SU-DHL-6 (cell line): ENCODE results near the gene NKPD1.

ENCODE experiments used
- EZH2phosphoT487 ChIP-seq: fragments of 200-600 bp; sonication (generic), shearing (Covaris generic); conservative IDR thresholded peaks from 2 replicates; pipeline ENCODE4 v1.6.1; 2018; ENCODE audit warnings: mild to moderate bottlenecking, antibody characterized with exemption, low read length, moderate library complexity, mixed read lengths
- TF ChIP-seq, protein P1 (sequence below): fragments of 200-600 bp; sonication (generic); IDR thresholded peaks from one replicate; pipeline ENCODE4 v1.5.1; 2017; ENCODE audit warnings: antibody characterized with exemption, mild to moderate bottlenecking, low read length, moderate library complexity; ENCODE audit not compliant: insufficient read depth, poor library complexity, severe bottlenecking

DNA sequence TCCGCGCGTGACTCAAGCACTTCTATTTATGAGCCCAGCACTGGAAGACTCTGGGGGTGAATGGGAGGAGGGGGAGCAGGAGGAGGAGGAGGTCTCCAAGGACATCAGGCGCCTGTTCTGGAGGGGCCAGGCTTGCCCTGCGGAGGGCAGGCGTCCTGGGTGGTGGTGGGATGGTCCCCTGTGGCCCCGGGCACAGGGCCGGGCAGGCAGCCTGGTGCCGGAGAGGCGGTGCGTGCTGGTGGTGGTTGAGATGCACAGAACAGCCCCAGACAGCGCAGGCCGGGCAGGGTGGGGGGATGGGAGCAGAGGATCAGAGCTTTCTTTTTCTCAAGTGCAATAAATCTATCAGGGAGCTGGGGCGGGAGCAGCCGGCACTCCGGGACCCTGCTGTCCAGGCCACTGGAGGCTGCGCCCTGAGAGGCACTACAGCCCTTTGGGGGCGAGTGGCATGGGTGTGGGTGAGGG, 14.0 kb downstream of the NKPD1 start:
- TF ChIP-seq, protein P1, sequence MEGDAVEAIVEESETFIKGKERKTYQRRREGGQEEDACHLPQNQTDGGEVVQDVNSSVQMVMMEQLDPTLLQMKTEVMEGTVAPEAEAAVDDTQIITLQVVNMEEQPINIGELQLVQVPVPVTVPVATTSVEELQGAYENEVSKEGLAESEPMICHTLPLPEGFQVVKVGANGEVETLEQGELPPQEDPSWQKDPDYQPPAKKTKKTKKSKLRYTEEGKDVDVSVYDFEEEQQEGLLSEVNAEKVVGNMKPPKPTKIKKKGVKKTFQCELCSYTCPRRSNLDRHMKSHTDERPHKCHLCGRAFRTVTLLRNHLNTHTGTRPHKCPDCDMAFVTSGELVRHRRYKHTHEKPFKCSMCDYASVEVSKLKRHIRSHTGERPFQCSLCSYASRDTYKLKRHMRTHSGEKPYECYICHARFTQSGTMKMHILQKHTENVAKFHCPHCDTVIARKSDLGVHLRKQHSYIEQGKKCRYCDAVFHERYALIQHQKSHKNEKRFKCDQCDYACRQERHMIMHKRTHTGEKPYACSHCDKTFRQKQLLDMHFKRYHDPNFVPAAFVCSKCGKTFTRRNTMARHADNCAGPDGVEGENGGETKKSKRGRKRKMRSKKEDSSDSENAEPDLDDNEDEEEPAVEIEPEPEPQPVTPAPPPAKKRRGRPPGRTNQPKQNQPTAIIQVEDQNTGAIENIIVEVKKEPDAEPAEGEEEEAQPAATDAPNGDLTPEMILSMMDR, result no peak
- TF ChIP-seq EZH2phosphoT487, result no peak
